ENCODE measurements around the gene MTHFR.

The MTHFR gene

DNA sequence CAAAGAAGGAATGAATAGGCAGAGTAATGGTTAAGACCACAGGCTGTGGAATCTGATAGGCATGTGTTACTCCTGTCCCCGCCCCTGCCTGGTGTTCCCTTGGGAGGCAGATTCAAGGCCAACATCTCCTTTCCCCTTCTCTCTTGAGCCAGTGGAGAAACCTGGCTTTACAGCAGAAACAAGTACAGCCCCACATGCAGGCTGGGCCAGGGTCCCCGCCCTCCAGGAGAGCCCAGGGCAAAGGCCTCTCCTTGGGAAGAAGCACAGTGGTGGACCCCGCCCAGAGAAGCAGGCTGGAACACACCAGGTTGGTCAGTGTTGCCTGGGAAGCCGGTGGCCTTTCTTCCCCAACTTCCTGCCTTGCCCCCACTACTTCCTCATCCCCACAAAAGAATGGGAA, 36.9 kb downstream of the MTHFR start:
- no peaks in the 10 kb centered on the region for H3K9me3 Mint-ChIP-seq
- H3K4me1 Mint-ChIP-seq, result no peaks in the 10 kb centered on the region
- no peak for ATAC-seq
- H3K27ac Mint-ChIP-seq, result no peak overlapping the region
- no peaks in the 10 kb centered on the region for H3K36me3 Mint-ChIP-seq (ENCODE audit: low read depth)
- H3K27me3 Mint-ChIP-seq, result peaks cover under 1% of the 10 kb centered on the region
- H3K4me3 Mint-ChIP-seq, result no peak overlapping the region
- no peak for DNase-seq

DNA sequence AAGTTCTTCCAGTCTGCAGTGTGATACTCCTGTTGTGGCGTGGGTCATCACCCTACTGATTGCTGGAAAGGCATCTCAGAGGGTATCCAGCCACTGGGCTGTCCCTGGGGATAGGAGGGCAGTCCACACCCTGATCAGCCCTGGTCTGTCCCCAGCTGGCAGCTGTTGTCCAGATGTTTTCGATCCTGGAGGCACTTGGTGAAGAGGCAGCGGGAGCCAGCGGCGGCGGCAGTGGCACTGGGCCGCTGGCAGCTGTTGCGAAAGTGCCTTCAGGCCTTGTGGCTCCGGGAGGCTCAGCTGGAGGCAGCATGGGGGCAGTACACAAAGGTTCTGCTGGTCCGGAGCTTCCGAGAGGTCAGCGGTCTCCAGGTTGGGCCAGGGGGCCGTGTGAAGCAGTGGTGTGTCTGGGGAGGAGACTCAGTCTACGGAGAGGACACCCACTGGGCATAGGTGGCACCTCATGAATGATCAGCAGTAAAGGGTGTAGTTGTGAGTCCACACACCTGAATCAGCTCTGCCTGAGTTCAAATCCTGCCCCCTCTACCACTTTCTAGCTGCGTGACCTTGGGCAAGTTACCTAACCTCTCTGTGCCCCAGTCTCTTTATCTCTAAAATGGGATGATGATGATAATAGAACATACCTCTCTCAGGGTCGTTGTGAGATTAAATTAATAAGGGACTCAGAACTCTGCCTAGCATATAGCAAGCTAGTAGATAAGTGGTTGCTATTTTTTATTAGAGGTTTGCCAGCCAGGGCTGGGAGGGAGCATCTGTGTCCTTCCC, 37.7 kb downstream of the MTHFR start:
- H3K9me3 Mint-ChIP-seq, result no peaks in the 10 kb centered on the region
- H3K4me3 Mint-ChIP-seq, result no peak overlapping the region
- H3K36me3 Mint-ChIP-seq (ENCODE audit: low read depth), result no peaks in the 10 kb centered on the region
- H3K27ac Mint-ChIP-seq, result no peak overlapping the region
- H3K27me3 Mint-ChIP-seq, result peaks cover 6% of the 10 kb centered on the region
- ATAC-seq (peak; percentile 20), DNase-seq (no peak)
- no peaks in the 10 kb centered on the region for H3K4me1 Mint-ChIP-seq

DNA sequence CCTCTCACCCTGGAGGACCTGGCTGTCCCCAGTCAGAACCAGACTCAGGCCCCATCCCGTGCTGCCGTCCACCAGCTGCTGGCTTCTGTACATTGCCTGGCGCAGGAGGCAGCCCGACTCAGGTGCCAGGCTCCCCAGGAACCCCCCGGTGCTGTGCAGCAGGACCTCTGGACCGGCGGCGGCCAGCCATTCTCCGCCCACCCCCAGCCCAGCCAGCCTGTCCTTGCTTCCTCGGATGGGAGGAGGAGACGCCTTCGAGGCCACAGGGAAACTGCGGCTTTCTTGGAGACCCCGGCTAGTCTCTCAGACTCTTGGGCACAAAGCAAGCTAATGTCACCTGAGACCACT, 39.4 kb downstream of the MTHFR start:
- Mint-ChIP-seq H3K4me3 (no peak overlapping the region), H3K4me1 (no peaks in the 10 kb centered on the region), H3K27me3 (peaks cover 17% of the 10 kb centered on the region), H3K36me3 (ENCODE audit: low read depth) (no peaks in the 10 kb centered on the region), H3K27ac (no peak overlapping the region), H3K9me3 (no peaks in the 10 kb centered on the region)
- ATAC-seq (no peak), DNase-seq (no peak)

DNA sequence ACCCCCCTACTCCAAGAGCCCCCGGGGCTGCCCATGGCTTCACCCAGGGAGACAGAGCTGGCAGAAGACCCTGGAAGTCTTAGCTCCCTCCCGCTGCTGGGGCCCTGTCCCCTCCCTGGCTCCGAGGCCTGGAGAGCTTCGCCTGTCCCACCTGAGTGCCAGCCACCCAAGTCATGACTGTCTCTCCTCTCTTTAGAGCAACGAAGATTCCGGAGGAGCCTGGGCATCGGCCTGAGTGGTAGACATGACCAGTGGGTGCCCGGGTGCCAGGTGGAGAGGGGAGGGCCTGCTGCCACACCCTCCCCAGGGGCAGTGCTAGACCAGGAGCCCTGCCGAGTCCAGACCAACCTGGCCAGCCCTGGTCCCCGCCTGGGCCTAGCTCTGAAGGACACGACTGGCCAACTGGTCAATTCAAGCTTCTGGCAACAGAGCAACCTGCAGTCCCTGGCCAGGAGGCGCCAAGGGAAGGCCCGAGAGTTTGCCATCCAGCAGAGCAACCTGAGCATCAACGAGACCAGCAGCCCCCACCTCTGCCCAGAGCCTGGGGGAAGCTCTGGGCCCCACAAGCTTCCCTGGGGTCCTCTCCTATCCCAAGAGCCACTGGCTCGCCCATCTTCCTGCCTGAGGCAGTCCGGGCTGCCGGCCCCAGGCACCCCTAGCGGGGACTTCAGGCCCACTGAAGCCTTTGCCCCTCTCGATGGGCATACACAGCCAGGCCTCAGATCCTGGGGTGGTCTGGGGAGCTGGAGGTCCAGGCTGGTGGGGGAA, 39.9 kb downstream of the MTHFR start:
- Mint-ChIP-seq H3K4me3 (no peak overlapping the region), H3K9me3 (no peaks in the 10 kb centered on the region), H3K27me3 (peaks cover 21% of the 10 kb centered on the region), H3K4me1 (no peaks in the 10 kb centered on the region), H3K27ac (no peak overlapping the region), H3K36me3 (ENCODE audit: low read depth) (no peaks in the 10 kb centered on the region)
- no peak for ATAC-seq
- no peak for DNase-seq

DNA sequence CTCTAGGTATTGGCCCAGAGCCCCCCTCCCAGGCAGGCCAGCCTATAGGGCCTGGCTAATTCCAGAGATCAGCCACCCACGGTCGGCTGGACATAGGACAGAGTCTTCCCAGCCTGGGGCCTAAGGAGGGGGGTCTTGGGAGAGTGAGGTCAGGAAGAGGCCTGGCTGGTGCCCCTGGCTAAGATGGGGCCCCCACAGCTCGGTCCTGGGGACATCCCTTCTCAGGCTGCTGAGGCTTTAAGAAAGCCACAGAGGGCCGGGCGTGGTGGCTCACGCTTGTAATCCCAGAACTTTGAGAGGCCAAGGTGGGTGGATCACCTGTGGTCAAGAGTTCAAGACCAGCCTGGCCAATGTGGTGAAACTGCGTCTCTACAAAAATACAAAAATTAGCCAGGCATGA, 41.2 kb downstream of the MTHFR start:
- ATAC-seq, result no peak
- Mint-ChIP-seq H3K36me3 (ENCODE audit: low read depth) (no peaks in the 10 kb centered on the region), H3K27ac (no peak overlapping the region), H3K4me3 (no peak overlapping the region), H3K9me3 (no peaks in the 10 kb centered on the region), H3K4me1 (no peaks in the 10 kb centered on the region), H3K27me3 (peaks cover 26% of the 10 kb centered on the region)
- DNase-seq, result no peak

DNA sequence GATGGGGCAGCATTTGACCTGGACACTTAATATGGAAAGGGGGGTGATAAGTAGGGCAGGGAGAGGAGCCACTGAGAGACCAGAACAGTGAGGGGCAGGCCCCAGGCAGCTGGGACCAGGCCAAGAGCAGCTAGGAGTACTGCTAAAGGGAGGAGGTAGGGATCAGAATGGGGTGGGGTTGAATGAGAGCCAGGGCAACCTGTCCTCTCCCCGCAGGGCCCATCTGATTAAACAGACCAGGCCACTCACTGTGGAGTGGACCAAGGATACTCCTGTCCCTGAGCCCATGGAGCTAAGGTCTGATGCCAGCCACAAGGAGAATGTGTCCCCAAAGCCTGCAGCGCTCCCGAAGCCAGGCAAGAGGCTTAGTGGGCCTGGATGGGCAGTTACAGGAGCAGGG, 41.6 kb downstream of the MTHFR start:
- H3K9me3 Mint-ChIP-seq, result no peaks in the 10 kb centered on the region
- H3K4me3 Mint-ChIP-seq, result no peak overlapping the region
- ATAC-seq (no peak), DNase-seq (no peak)
- no peak overlapping the region for H3K27ac Mint-ChIP-seq
- no peaks in the 10 kb centered on the region for H3K36me3 Mint-ChIP-seq (ENCODE audit: low read depth)
- H3K27me3 Mint-ChIP-seq, result peaks cover 26% of the 10 kb centered on the region
- no peaks in the 10 kb centered on the region for H3K4me1 Mint-ChIP-seq

DNA sequence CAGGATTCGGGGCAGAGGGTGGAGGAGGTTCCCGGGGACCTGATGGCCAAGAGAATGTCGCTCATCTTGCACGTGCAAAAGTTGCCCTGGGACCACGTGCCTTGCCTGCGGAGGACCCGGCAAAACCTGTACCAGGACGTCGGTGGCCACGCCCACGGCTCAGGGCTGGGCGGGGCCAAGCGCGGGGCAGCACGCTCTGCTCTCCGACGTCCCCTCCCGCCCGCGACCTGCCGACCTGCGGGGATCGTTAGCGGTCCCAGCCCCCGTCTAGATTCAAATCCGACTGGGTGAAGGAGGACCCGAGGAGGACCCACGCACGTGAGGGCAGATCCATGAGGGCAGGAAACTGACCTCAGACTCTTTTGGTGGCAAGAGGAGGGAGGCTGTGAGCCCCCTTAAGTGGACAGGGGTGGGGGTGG, 43.8 kb downstream of the MTHFR start, which contains the start of gene C1orf167:
Gene C1orf167, plus strand, starts transcription at position 206 of the 419 bp plus-strand sequence. CDS start 2,208 bp downstream, outside the sequence.
- no peak within 1 kb of the TSS for H3K27ac Mint-ChIP-seq
- no peak within 1 kb of the TSS for H3K4me3 Mint-ChIP-seq
- peaks cover 26% of the 10 kb centered on the region for H3K27me3 Mint-ChIP-seq
- no peaks in the 10 kb centered on the region for H3K36me3 Mint-ChIP-seq (ENCODE audit: low read depth)
- H3K4me1 Mint-ChIP-seq, result no peaks in the 10 kb centered on the region
- DNase-seq (peak; percentile 36), ATAC-seq (peak; percentile 59)
- H3K9me3 Mint-ChIP-seq, result no peaks in the 10 kb centered on the region

DNA sequence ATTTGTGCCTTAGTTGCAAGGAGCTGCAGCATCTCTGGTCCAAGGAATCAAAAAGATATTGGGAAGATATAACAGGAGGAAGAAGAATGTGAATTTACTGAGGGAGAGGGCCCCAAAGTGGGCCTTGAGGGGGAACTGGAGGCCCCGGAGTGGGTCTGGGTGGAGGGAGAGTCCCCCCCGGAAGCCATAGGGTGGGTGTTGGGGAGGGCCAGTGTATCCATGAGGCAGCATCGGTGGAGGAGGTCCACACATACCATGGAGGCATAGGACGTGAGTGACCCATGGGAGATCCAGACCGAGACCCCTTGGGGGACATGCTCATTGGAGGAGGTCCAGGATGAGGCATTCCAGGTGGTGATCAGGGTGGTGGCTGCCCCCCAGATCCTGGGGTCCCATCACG, 44.5 kb downstream of the MTHFR start:
- no peak for DNase-seq
- H3K27me3 Mint-ChIP-seq, result peaks cover 26% of the 10 kb centered on the region
- no peak for ATAC-seq
- H3K9me3 Mint-ChIP-seq, result no peaks in the 10 kb centered on the region
- H3K4me3 Mint-ChIP-seq, result no peak overlapping the region
- H3K27ac Mint-ChIP-seq, result no peak overlapping the region
- no peaks in the 10 kb centered on the region for H3K36me3 Mint-ChIP-seq (ENCODE audit: low read depth)
- no peaks in the 10 kb centered on the region for H3K4me1 Mint-ChIP-seq

DNA sequence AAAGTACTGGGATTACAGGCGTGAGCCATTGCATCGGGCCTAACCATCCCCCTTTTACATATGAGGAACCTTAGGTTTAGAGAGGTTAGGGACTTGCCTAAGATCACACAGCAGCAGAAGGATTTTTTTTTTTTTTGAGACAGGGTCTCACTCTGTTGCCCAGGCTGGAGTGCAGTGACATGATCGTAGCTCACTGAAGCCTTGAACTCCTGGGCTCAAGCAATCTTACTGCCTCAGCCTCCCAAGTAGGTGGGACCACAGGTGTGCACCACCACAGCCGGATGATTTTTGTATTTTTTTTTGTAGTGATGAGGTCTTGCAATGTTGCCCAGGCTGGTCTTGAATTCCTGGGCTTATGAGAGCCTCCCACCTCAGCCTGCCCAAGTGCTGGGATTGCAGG, 46.0 kb downstream of the MTHFR start:
- Mint-ChIP-seq H3K9me3 (no peaks in the 10 kb centered on the region), H3K4me1 (no peaks in the 10 kb centered on the region), H3K4me3 (no peak overlapping the region), H3K27ac (no peak overlapping the region), H3K27me3 (peaks cover 26% of the 10 kb centered on the region), H3K36me3 (ENCODE audit: low read depth) (no peaks in the 10 kb centered on the region)
- DNase-seq (no peak), ATAC-seq (no peak)

DNA sequence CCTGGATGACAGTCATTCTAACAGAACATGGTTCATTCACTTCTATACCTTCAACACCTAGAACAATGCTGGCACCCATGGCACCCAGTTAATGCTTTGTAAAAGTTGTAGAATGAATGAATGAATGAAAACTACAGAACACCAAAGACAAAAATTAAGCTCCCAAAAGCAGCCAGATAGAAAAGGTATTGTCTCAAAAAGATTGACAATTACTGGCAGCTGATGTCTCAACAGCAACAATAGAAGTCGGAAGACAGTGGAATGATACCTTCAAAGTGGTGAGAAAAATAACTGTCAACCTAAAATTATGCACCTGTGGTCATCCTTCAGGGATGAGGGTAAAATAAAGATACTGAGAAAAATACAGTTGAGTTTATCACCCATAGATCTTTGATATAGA, 48.7 kb downstream of the MTHFR start:
- H3K27me3 Mint-ChIP-seq, result peaks cover 11% of the 10 kb centered on the region
- H3K27ac Mint-ChIP-seq, result no peak overlapping the region
- no peak for DNase-seq
- H3K36me3 Mint-ChIP-seq (ENCODE audit: low read depth), result no peaks in the 10 kb centered on the region
- no peaks in the 10 kb centered on the region for H3K4me1 Mint-ChIP-seq
- no peak for ATAC-seq
- no peaks in the 10 kb centered on the region for H3K9me3 Mint-ChIP-seq
- no peak overlapping the region for H3K4me3 Mint-ChIP-seq

DNA sequence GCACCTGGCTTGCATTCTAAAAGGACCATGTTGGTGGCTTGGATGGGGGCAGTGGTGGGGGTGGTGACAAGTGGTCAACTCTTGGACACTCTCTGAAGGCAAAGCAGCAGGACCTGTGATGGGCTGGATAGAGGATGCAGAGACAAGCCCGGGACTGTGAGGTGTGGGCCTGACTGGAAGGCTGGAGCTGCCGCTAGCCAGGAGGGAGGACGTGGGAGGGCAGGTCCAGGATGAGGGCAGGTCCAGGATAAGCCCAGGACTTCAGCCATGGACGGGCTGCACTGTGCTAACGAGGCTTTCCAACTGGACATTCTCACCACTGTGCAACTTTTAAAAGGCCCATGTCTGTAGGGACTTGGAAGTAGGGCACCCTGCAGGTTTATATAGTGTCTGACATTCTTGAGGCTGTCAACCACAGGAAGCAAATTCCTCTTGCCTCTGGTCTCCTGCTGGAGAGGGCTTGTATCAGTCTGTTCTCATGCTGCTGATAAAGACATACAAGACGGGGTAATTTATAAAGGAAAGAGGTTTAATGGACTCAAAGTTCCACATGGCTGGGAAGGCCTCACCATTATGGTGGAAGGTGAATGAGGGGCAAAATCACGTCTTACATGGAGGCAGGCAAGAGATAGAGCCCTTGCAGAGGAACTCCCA, 52.1 kb downstream of the MTHFR start:
- DNase-seq (no peak), ATAC-seq (no peak)
- no peak overlapping the region for H3K4me3 Mint-ChIP-seq
- H3K27ac Mint-ChIP-seq, result no peak overlapping the region
- H3K4me1 Mint-ChIP-seq, result peaks cover 5% of the 10 kb centered on the region
- H3K27me3 Mint-ChIP-seq, result no peaks in the 10 kb centered on the region
- no peaks in the 10 kb centered on the region for H3K9me3 Mint-ChIP-seq
- no peaks in the 10 kb centered on the region for H3K36me3 Mint-ChIP-seq (ENCODE audit: low read depth)

DNA sequence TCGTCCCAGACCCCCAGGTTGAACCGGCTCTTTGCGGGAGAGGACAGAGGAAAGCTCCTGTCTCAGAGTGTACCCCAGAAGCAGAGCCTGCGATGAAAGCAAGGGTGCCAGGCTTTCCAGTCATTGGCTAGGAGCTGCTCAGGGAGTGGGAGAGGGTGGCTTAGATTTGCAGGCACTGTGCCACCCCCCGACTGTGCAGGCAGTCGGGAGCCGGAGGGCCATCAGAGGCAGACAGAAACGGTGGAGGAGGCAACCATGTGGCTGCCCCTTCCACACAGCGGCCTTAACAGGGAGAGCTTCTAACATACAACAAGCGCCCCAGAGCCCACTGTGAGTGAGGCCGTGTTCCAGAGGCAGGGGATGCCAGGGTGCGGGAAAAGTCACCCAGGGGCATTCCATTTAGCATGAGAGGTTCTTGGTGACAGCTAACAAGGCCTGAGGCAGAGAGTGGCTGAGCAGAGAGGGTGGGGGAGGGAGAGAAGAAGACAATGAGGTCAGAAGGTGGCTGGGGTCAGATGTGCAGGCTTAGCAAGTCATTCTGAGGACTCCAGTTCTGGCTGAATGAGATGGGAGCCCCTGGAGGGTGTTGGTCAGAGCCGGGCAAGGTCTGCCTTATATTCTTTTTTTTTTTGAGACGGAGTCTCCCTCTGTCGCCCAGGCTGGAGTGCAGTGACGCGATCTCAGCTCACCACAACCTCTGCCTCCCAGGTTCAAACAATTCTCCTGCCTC, 53.2 kb downstream of the MTHFR start:
- ATAC-seq, result no peak
- DNase-seq, result no peak
- Mint-ChIP-seq H3K9me3 (no peaks in the 10 kb centered on the region), H3K27ac (no peak overlapping the region), H3K4me1 (peaks cover 5% of the 10 kb centered on the region), H3K36me3 (ENCODE audit: low read depth) (no peaks in the 10 kb centered on the region), H3K27me3 (no peaks in the 10 kb centered on the region), H3K4me3 (no peak overlapping the region)

DNA sequence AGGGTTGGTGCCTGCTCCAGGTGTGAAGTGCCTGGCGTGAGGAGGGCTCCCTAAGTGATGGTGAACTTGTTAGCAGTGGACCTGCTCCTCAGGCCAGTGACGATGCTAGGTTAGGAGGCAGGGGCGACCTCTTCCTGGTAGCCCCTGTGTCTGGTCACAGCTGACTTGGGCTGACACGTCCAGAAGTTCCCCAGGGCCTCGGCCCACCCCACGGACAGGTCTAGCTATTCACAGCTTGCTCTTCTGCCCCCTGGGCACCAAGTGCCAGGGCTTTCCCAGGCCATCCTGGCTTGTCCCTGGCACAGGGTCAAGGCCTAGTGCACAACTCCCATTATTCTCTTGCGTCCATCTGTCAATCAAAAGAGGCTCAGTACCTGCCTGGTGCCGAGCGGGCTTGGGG, 54.7 kb downstream of the MTHFR start:
- ATAC-seq (no peak), DNase-seq (no peak)
- no peak overlapping the region for H3K4me3 Mint-ChIP-seq
- H3K27ac Mint-ChIP-seq, result no peak overlapping the region
- H3K9me3 Mint-ChIP-seq, result no peaks in the 10 kb centered on the region
- peaks cover 5% of the 10 kb centered on the region for H3K4me1 Mint-ChIP-seq
- peaks cover 4% of the 10 kb centered on the region for H3K36me3 Mint-ChIP-seq (ENCODE audit: low read depth)
- H3K27me3 Mint-ChIP-seq, result no peaks in the 10 kb centered on the region

DNA sequence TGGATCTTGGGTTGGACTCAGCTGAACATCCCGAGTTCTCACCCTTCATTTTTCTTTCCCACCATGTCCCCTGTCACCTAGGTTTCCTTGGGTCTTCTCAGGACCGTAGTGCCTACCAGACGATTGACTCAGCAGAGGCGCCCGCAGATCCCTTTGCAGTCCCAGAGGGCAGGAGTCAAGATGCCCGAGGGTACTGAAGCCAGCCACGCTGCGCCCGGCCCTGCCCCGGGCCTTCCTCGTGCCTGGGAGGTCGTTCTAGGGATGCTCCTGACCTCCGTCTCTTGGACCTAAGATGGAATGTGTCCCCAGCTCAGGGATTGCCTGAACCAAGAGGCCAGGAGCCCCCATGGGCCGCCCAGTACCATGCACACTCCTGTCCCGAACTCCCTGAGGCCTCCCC, 55.8 kb downstream of the MTHFR start:
- Mint-ChIP-seq H3K36me3 (ENCODE audit: low read depth) (peaks cover 4% of the 10 kb centered on the region), H3K27me3 (no peaks in the 10 kb centered on the region), H3K27ac (no peak overlapping the region), H3K9me3 (no peaks in the 10 kb centered on the region), H3K4me1 (peaks cover 5% of the 10 kb centered on the region), H3K4me3 (no peak overlapping the region)
- no peak for DNase-seq
- no peak for ATAC-seq

Measured in activated naive CD8-positive, alpha-beta T cell treated with anti-CD3 and anti-CD28 coated beads, Interleukin-2, amount 50 U/mL, for 24 hours (primary cell).